ENCODE data around the gene HDDC2. TPM values are rescaled to one million over a fixed set of nuclear protein-coding genes. Genes with fewer than 3 reads are reported as not detected.
"Not testable (repeated sequence)": the region's sequence is repeated elsewhere in the genome, so short reads cannot be mapped to it uniquely, and the experiment has no call there.

Gene HDDC2
- total RNA-seq, 2 experiments from 2014 or later = 88.9 to 92.3 TPM

- Mint-ChIP-seq H3K4me3 (no peak overlapping the region), H3K36me3 (peaks cover 19% of the 10 kb centered on the region), H3K27ac (peak overlapping the region; percentile 84), H3K27me3 (peaks cover 2% of the 10 kb centered on the region), H3K4me1 (ENCODE audit: low read depth) (peaks cover 48% of the 10 kb centered on the region), H3K9me3 (no peaks in the 10 kb centered on the region)
- DNase-seq = no peak
- ChIA-PET CTCF (no interaction called here), POLR2A (no interaction called here)
- intact Hi-C loops (cut with micrococcal nuclease) = loop anchor here (5.0 kb wide), 4 partner anchors 111 to 684 kb away; partner anchors contain the start of genes HINT3, TPD52L1 and TRMT11
These were observed 1.7 kb upstream of the HDDC2 start for GRCh38 chr6:125303512-125303854.

GRCh38 chr6:125302840-125303511 lies 1.2 kb upstream of the HDDC2 start:
- intact Hi-C loops (cut with micrococcal nuclease) = loop anchor here (1.0 to 5.0 kb wide), 5 partner anchors 111 to 684 kb away; partner anchors contain the start of genes HINT3, TPD52L1 and TRMT11
- Mint-ChIP-seq H3K36me3 (peaks cover 23% of the 10 kb centered on the region), H3K4me3 (peak overlapping the region; percentile 91), H3K27me3 (peaks cover under 1% of the 10 kb centered on the region), H3K4me1 (ENCODE audit: low read depth) (peaks cover 49% of the 10 kb centered on the region), H3K9me3 (no peaks in the 10 kb centered on the region), H3K27ac (peak overlapping the region; percentile 84)
- ChIA-PET POLR2A (interaction anchor here (1.0 to 1.4 kb wide), 2 partner anchors 476 to 478 kb away, joined by 3 to 7 read pairs; no protein-coding TSS in a partner anchor), CTCF (interaction anchor here (1.4 to 3.5 kb wide), 4 partner anchors 8 to 654 kb away, joined by 4 to 18 read pairs (median 12); partner anchors contain the start of gene HINT3)
- DNase-seq = no peak

GRCh38 chr6:125300992-125301434 lies 754 bp downstream of the HDDC2 start:
- intact Hi-C loops (cut with micrococcal nuclease) = loop anchor here (5.0 kb wide), 4 partner anchors 109 to 686 kb away; partner anchors contain the start of genes HINT3, TPD52L1 and TRMT11

GRCh38 chr6:125299257-125299656 lies 2.5 kb downstream of the HDDC2 start:
- Mint-ChIP-seq H3K9me3 (no peaks in the 10 kb centered on the region), H3K4me3 (peak overlapping the region; percentile 91), H3K27me3 (no peaks in the 10 kb centered on the region), H3K27ac (peak overlapping the region; percentile 95), H3K36me3 (peaks cover 49% of the 10 kb centered on the region), H3K4me1 (ENCODE audit: low read depth) (peaks cover 65% of the 10 kb centered on the region)
- ChIA-PET CTCF (interaction anchor here (1.1 to 3.5 kb wide), 4 partner anchors 11 to 491 kb away, joined by 3 to 18 read pairs (median 9); partner anchors contain the start of genes NCOA7 and TPD52L1), POLR2A (no interaction called here)
- DNase-seq = no peak
- intact Hi-C loops (cut with micrococcal nuclease) = no loop called here

More at GRCh38 chr6:125300992-125301434, 754 bp downstream of the HDDC2 start:
- Mint-ChIP-seq H3K36me3 (peaks cover 36% of the 10 kb centered on the region), H3K27ac (peak overlapping the region; percentile 95), H3K9me3 (no peaks in the 10 kb centered on the region), H3K27me3 (no peaks in the 10 kb centered on the region), H3K4me1 (ENCODE audit: low read depth) (peaks cover 54% of the 10 kb centered on the region), H3K4me3 (peak overlapping the region; percentile 91)
- no peak for DNase-seq
- POLR2A ChIA-PET = interaction anchor here (1.3 to 1.4 kb wide), 2 partner anchors 489 to 686 kb away, joined by 5 to 6 read pairs; partner anchors contain the start of genes NCOA7 and TRMT11
- CTCF ChIA-PET = interaction anchor here (0.6 to 3.5 kb wide), 9 partner anchors 10 to 656 kb away, joined by 3 to 18 read pairs (median 6); partner anchors contain the start of genes HINT3, NCOA7 and TPD52L1

GRCh38 chr6:125296471-125296870 lies 5.3 kb downstream of the HDDC2 start:
- no peaks in the 10 kb centered on the region for H3K27me3 Mint-ChIP-seq
- no peak for DNase-seq
- ChIA-PET POLR2A (no interaction called here), CTCF (interaction anchor here (1.5 kb wide), 1 partner anchor 14 kb away, joined by 3 read pairs; no protein-coding TSS in a partner anchor)
- peaks cover 49% of the 10 kb centered on the region for H3K4me1 Mint-ChIP-seq (ENCODE audit: low read depth)
- intact Hi-C loops (cut with micrococcal nuclease) = no loop called here
- no peak overlapping the region for H3K4me3 Mint-ChIP-seq
- peaks cover 65% of the 10 kb centered on the region for H3K36me3 Mint-ChIP-seq
- no peaks in the 10 kb centered on the region for H3K9me3 Mint-ChIP-seq
- no peak overlapping the region for H3K27ac Mint-ChIP-seq

- CTCF ChIA-PET = no interaction called here
- POLR2A ChIA-PET = no interaction called here
- H3K27me3 Mint-ChIP-seq = no peaks in the 10 kb centered on the region
- H3K27ac Mint-ChIP-seq = no peak overlapping the region
- intact Hi-C loops (cut with micrococcal nuclease) = no loop called here
- H3K4me3 Mint-ChIP-seq = no peak overlapping the region
- peaks cover 70% of the 10 kb centered on the region for H3K36me3 Mint-ChIP-seq
- H3K4me1 Mint-ChIP-seq (ENCODE audit: low read depth) = peaks cover 38% of the 10 kb centered on the region
- H3K9me3 Mint-ChIP-seq = no peaks in the 10 kb centered on the region
- no peak for DNase-seq
These were observed 6.8 kb downstream of the HDDC2 start for GRCh38 chr6:125294925-125295324.

- no peak overlapping the region for H3K27ac Mint-ChIP-seq
These were observed 7.7 kb downstream of the HDDC2 start for GRCh38 chr6:125294036-125294435.

GRCh38 chr6:125293587-125293986 lies 8.2 kb downstream of the HDDC2 start:
- intact Hi-C loops (cut with micrococcal nuclease) = no loop called here
- no peak overlapping the region for H3K27ac Mint-ChIP-seq
- no peak for DNase-seq
- CTCF ChIA-PET = interaction anchor here (1.4 to 1.5 kb wide), 2 partner anchors 17 to 18 kb away, joined by 4 read pairs; no protein-coding TSS in a partner anchor
- H3K36me3 Mint-ChIP-seq = peaks cover 65% of the 10 kb centered on the region
- peaks cover 4% of the 10 kb centered on the region for H3K9me3 Mint-ChIP-seq
- POLR2A ChIA-PET = interaction anchor here (0.6 to 1.2 kb wide), 2 partner anchors 8 to 319 kb away, joined by 3 read pairs; partner anchors contain the start of gene HDDC2
- peaks cover 26% of the 10 kb centered on the region for H3K4me1 Mint-ChIP-seq (ENCODE audit: low read depth)
- no peak overlapping the region for H3K4me3 Mint-ChIP-seq
- H3K27me3 Mint-ChIP-seq = no peaks in the 10 kb centered on the region

More at GRCh38 chr6:125294036-125294435, 7.7 kb downstream of the HDDC2 start:
- intact Hi-C loops (cut with micrococcal nuclease) = no loop called here
- POLR2A ChIA-PET = interaction anchor here (0.6 kb wide), 1 partner anchor 319 kb away, joined by 3 read pairs; no protein-coding TSS in a partner anchor
- peaks cover 68% of the 10 kb centered on the region for H3K36me3 Mint-ChIP-seq
- H3K9me3 Mint-ChIP-seq = peaks cover 4% of the 10 kb centered on the region
- no peak for DNase-seq
- H3K4me3 Mint-ChIP-seq = no peak overlapping the region
- H3K27me3 Mint-ChIP-seq = no peaks in the 10 kb centered on the region
- peaks cover 30% of the 10 kb centered on the region for H3K4me1 Mint-ChIP-seq (ENCODE audit: low read depth)
- CTCF ChIA-PET = interaction anchor here (1.4 to 1.5 kb wide), 2 partner anchors 16 to 18 kb away, joined by 4 read pairs; no protein-coding TSS in a partner anchor

GRCh38 chr6:125287718-125288117 lies 14.0 kb downstream of the HDDC2 start:
- peaks cover 11% of the 10 kb centered on the region for H3K4me1 Mint-ChIP-seq (ENCODE audit: low read depth)
- intact Hi-C loops (cut with micrococcal nuclease) = no loop called here
- CTCF ChIA-PET = no interaction called here
- no peak overlapping the region for H3K4me3 Mint-ChIP-seq
- H3K27ac Mint-ChIP-seq = no peak overlapping the region
- POLR2A ChIA-PET = no interaction called here
- peaks cover 83% of the 10 kb centered on the region for H3K36me3 Mint-ChIP-seq
- no peaks in the 10 kb centered on the region for H3K27me3 Mint-ChIP-seq
- no peak for DNase-seq
- peaks cover 21% of the 10 kb centered on the region for H3K9me3 Mint-ChIP-seq

GRCh38 chr6:125285936-125286335 lies 15.8 kb downstream of the HDDC2 start:
- H3K27ac Mint-ChIP-seq = no peak overlapping the region
- no peaks in the 10 kb centered on the region for H3K27me3 Mint-ChIP-seq
- peaks cover 35% of the 10 kb centered on the region for H3K9me3 Mint-ChIP-seq
- no peak overlapping the region for H3K4me3 Mint-ChIP-seq
- intact Hi-C loops (cut with micrococcal nuclease) = no loop called here
- peaks cover 18% of the 10 kb centered on the region for H3K4me1 Mint-ChIP-seq (ENCODE audit: low read depth)
- CTCF ChIA-PET = no interaction called here
- POLR2A ChIA-PET = no interaction called here
- DNase-seq = no peak
- peaks cover 86% of the 10 kb centered on the region for H3K36me3 Mint-ChIP-seq

- Mint-ChIP-seq H3K36me3 (peaks cover 88% of the 10 kb centered on the region), H3K4me1 (ENCODE audit: low read depth) (peaks cover 21% of the 10 kb centered on the region), H3K4me3 (no peak overlapping the region), H3K27ac (no peak overlapping the region), H3K9me3 (peaks cover 36% of the 10 kb centered on the region), H3K27me3 (no peaks in the 10 kb centered on the region)
- ChIA-PET POLR2A (no interaction called here), CTCF (no interaction called here)
- no peak for DNase-seq
- intact Hi-C loops (cut with micrococcal nuclease) = no loop called here
These were observed 16.4 kb downstream of the HDDC2 start for GRCh38 chr6:125285353-125285752.

- CTCF ChIA-PET, H3K27ac Mint-ChIP-seq: not testable (repeated sequence)
These were observed 19.3 kb downstream of the HDDC2 start for GRCh38 chr6:125282470-125282869.

More at GRCh38 chr6:125282470-125282869, 19.3 kb downstream of the HDDC2 start:
- H3K4me3 Mint-ChIP-seq; DNase-seq; intact Hi-C loops (cut with micrococcal nuclease); H3K27me3 Mint-ChIP-seq; POLR2A ChIA-PET: not testable (repeated sequence)
- H3K36me3 Mint-ChIP-seq = peaks cover 84% of the 10 kb centered on the region
- peaks cover 39% of the 10 kb centered on the region for H3K4me1 Mint-ChIP-seq (ENCODE audit: low read depth)
- peaks cover 30% of the 10 kb centered on the region for H3K9me3 Mint-ChIP-seq
